ENCODE data around the gene TBXAS1.

The TBXAS1 gene

DNA sequence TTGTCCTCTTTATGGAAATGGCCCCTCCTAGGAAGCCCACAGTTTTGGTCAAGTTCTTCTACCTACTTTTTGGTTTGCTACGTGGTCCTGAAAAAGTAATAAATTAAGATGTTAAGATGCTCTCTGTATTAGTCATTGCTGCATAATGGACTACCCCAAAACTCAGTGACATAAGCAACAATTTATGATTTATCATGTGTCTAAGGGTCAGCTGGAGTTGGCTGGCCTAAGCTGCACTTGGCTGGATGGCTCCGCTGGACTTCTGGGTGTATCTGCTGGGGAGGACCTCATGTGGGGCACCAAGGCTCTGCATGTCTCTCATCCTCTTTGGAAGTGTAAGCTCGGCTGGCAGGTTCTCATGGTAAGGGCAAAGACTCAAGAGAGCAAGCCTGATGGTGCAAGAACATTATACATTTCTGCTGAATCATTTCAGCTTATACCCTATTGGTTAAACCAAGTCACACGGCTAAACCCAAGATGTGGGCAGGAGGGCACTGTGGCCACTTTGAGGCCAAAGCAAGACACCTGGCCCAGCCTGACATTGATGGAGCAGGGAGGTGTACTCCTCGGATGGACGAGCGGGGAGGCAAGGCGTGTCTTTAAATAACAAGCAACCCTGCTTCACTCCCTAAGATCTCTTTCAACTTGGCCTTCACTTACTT is 47.7 kb downstream of the TBXAS1 start:
- Histone ChIP-seq H3K36me3 (ENCODE audit: insufficient read depth, low read length) (no peaks in the 10 kb centered on the region), H3F3A (ENCODE audit: low read depth) (no peaks in the 10 kb centered on the region), H3K9me3 (ENCODE audit: insufficient read depth, low read depth, low read length) (no peaks in the 10 kb centered on the region), H3K9ac (ENCODE audit: low read depth, low read length, poor library complexity, severe bottlenecking) (no peak overlapping the region), H2AFZ (ENCODE audit: low read length) (no peak overlapping the region), H3K4me1 (ENCODE audit: insufficient read depth, low read length, poor library complexity, severe bottlenecking) (no peaks in the 10 kb centered on the region), H3K4me2 (ENCODE audit: low read depth, low read length, poor library complexity, severe bottlenecking) (no peak overlapping the region), H3K9me2 (replicated peaks; ENCODE audit: low read depth, low read length) (no peaks in the 10 kb centered on the region), H3K79me2 (ENCODE audit: insufficient read depth, low read length) (no peaks in the 10 kb centered on the region), H3K4me3 (ENCODE audit: low read length, poor library complexity, severe bottlenecking) (no peak overlapping the region), H3K27me3 (ENCODE audit: insufficient read depth, low read length, poor library complexity, severe bottlenecking) (no peaks in the 10 kb centered on the region), H4K20me1 (ENCODE audit: insufficient read depth, low read length, poor library complexity, severe bottlenecking) (no peaks in the 10 kb centered on the region)
- TF ChIP-seq, protein P1, sequence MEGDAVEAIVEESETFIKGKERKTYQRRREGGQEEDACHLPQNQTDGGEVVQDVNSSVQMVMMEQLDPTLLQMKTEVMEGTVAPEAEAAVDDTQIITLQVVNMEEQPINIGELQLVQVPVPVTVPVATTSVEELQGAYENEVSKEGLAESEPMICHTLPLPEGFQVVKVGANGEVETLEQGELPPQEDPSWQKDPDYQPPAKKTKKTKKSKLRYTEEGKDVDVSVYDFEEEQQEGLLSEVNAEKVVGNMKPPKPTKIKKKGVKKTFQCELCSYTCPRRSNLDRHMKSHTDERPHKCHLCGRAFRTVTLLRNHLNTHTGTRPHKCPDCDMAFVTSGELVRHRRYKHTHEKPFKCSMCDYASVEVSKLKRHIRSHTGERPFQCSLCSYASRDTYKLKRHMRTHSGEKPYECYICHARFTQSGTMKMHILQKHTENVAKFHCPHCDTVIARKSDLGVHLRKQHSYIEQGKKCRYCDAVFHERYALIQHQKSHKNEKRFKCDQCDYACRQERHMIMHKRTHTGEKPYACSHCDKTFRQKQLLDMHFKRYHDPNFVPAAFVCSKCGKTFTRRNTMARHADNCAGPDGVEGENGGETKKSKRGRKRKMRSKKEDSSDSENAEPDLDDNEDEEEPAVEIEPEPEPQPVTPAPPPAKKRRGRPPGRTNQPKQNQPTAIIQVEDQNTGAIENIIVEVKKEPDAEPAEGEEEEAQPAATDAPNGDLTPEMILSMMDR (conservative IDR thresholded peaks at IDR 0.05; ENCODE audit: low read length): no peak
- no peak for TF ChIP-seq EZH2phosphoT487 (IDR thresholded peaks at IDR 0.05; ENCODE audit: borderline replicate concordance)

DNA sequence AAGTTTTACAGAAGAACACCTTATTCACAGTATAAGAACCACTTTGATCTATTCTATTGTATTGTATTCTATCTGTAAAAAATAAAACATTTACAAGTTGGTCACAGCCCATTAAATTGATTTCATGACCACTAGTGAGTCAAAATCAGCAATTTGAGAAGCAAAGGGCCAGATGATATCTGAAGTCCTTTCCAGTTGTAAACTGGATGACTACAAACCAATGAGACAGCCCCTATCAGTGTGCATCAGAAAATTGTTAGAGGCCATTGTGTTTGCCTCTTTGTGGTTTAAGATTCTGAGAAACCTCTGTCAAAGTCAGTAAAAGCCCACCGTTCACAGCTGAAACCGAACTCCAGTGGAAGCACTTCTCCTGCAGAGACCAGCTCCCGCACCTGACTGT is 54.8 kb downstream of the TBXAS1 start:
- Histone ChIP-seq H3K27me3 (ENCODE audit: insufficient read depth, low read length, poor library complexity, severe bottlenecking) (no peaks in the 10 kb centered on the region), H3K79me2 (ENCODE audit: insufficient read depth, low read length) (no peaks in the 10 kb centered on the region), H3K9ac (ENCODE audit: low read depth, low read length, poor library complexity, severe bottlenecking) (no peak overlapping the region), H3K36me3 (ENCODE audit: insufficient read depth, low read length) (no peaks in the 10 kb centered on the region), H3K9me2 (replicated peaks; ENCODE audit: low read depth, low read length) (no peaks in the 10 kb centered on the region), H2AFZ (ENCODE audit: low read length) (no peak overlapping the region), H3K9me3 (ENCODE audit: insufficient read depth, low read depth, low read length) (no peaks in the 10 kb centered on the region), H3K4me3 (ENCODE audit: low read length, poor library complexity, severe bottlenecking) (no peak overlapping the region), H3F3A (ENCODE audit: low read depth) (no peaks in the 10 kb centered on the region), H3K4me2 (ENCODE audit: low read depth, low read length, poor library complexity, severe bottlenecking) (no peak overlapping the region), H3K4me1 (ENCODE audit: insufficient read depth, low read length, poor library complexity, severe bottlenecking) (no peaks in the 10 kb centered on the region), H4K20me1 (ENCODE audit: insufficient read depth, low read length, poor library complexity, severe bottlenecking) (no peaks in the 10 kb centered on the region)
- TF ChIP-seq, protein P1 (conservative IDR thresholded peaks at IDR 0.05; ENCODE audit: low read length): no peak
- no peak for TF ChIP-seq EZH2phosphoT487 (IDR thresholded peaks at IDR 0.05; ENCODE audit: borderline replicate concordance)

DNA sequence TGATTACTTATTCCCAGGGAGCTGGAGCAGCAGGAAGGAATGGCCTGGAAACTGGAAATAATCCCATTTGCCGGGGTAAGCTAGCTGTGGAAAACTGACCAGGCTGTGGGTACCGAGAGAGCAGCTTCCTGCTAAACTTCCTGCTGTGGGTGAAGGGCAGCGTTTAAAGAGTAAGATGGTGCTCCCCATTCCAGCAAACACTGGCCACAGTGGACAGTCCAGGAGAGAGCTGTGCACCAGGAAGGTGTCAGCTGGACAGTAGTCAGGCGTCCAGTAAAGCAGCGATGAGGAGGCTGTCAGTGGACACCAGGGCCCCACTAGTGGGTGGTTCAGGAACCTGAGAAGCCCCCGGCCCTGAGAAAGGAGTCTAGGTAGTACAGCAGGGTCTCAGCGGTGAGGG is 55.4 kb downstream of the TBXAS1 start:
- no peak overlapping the region for H3K9ac ChIP-seq (ENCODE audit: low read depth, low read length, poor library complexity, severe bottlenecking)
- no peaks in the 10 kb centered on the region for H3F3A ChIP-seq (ENCODE audit: low read depth)
- H3K27me3 ChIP-seq (ENCODE audit: insufficient read depth, low read length, poor library complexity, severe bottlenecking): no peaks in the 10 kb centered on the region
- no peaks in the 10 kb centered on the region for H3K9me3 ChIP-seq (ENCODE audit: insufficient read depth, low read depth, low read length)
- no peaks in the 10 kb centered on the region for H3K36me3 ChIP-seq (ENCODE audit: insufficient read depth, low read length)
- H3K4me1 ChIP-seq (ENCODE audit: insufficient read depth, low read length, poor library complexity, severe bottlenecking): no peaks in the 10 kb centered on the region
- H3K4me3 ChIP-seq (ENCODE audit: low read length, poor library complexity, severe bottlenecking): no peak overlapping the region
- TF ChIP-seq, protein P1 (conservative IDR thresholded peaks at IDR 0.05; ENCODE audit: low read length): no peak
- TF ChIP-seq EZH2phosphoT487 (IDR thresholded peaks at IDR 0.05; ENCODE audit: borderline replicate concordance): no peak
- H4K20me1 ChIP-seq (ENCODE audit: insufficient read depth, low read length, poor library complexity, severe bottlenecking): no peaks in the 10 kb centered on the region
- no peaks in the 10 kb centered on the region for H3K9me2 ChIP-seq (replicated peaks; ENCODE audit: low read depth, low read length)
- no peak overlapping the region for H2AFZ ChIP-seq (ENCODE audit: low read length)
- H3K4me2 ChIP-seq (ENCODE audit: low read depth, low read length, poor library complexity, severe bottlenecking): no peak overlapping the region
- no peaks in the 10 kb centered on the region for H3K79me2 ChIP-seq (ENCODE audit: insufficient read depth, low read length)

Measured in Loucy (cell line).